HG03354 (cell line): ENCODE results near the gene TTC12.
"Not testable (repeated sequence)": the region's sequence is repeated elsewhere in the genome, so short reads cannot be mapped to it uniquely, and the experiment has no call there.

ENCODE experiments used
- ATAC-seq: cut with Tn5 transposase; IDR thresholded peaks from one replicate; pipeline ENCODE4 v1.9.1; 2021; ENCODE audit warnings: mild to moderate bottlenecking; ENCODE audit not compliant: unreplicated experiment, poor library complexity, severe bottlenecking

TTC12 gene

DNA sequence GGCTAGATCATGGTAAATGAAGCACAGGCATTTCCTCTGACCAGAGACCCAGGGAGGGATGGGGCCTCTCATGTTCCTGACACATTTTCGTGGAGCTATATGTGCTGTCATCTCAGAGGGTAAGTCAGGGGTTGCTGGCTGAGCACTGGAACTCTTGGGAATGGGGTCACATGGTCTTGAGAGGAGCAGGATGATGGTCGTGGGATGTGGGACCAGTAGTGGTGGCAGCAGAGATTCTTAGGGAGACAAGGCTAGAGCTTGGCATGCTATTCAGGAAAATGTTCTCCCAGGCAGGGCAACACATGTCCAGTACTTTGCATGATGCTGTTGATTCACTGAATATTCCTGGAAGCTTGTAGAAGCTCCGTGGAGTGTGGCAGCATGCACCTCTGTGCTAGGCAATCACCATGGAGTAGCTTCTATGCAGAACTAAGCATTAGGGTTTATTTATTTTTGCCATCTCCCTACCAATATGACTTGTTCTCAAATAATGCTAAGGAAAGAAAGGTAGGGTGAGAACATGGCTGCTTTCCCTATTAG is 31.4 kb upstream of the TTC12 start:
- ATAC-seq = no peak

DNA sequence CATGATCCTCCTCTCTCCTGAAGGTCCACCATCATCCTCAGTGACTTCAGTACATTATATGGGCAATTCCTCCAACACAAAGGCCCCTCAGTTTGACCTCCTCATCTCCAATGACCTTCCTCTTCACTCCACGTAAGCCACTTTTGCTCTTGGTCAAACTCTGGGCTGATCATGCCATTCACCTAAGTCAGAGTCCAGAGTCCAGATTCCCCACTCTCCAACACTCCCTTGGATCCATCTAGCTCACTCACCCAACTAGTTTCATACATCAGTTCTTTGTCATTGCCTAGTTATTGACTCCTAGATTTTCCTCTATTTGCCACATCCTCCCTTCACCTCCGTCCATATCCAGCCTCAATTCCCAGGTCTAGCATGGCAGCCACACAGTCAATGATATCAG is 30.5 kb upstream of the TTC12 start:
- no peak for ATAC-seq

DNA sequence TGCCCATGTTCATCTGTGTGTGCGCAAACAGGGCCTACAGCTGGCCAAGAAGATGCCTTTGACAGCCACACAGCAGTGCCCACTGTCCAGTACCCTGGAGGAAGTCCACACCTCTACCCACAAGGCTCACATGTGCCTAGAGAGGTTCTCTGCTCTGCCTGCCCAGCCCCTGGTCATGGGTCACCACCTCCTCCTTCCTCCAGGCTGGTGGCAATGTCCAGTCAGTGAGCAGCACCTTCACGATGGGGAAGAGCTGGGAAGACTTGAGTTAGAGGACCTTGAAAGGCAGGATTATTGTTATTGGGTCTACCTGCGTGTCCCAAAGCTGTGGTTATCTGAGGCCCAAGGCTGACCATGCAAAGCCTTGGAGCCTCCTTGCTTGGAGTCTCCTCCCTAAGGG is 28.4 kb upstream of the TTC12 start:
- no peak for ATAC-seq

DNA sequence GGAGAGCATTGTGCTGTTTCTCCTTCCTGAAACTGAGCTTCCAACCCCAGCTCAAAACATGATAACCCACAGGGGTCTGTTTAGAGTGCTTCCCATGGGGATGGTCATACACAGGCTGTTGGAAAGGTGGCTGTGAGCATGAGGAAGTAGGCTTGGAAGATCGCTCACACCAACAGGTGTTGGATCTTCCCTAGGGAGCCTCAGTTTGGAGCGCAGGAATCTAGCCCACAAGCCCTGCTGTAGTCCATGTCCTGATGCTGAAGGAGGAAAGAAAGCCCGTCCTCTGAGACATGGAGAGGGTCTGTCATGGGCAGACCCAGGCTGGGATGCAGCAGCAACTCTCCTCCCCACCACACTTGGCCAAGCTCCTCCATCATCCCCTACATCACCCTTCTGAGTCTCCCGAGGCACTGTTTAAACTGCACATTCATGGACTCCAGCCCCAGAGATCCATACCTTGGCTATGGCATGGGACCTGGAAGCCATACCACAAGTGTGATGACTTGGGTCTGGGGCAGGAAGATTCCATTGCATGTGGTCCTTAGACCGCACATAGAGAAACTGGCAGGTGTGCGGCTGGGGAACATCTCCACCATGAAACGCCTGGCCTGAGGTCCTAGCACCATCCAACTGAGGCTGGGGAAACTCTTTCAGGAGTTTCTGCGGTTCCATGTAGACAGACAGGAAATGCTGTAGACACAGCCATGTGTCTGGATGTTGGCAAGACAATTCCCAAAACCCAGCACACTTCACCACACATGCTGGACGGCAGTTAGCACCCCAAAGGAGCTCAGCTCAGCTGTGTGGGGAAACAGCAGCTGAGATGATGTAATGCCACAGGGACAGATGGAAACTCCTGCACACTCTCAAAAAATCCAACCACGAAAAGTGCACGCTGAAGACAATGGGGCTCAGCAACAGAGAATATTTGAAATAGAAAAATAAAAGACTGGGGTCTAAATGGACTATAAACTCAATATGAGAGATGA is 27.6 kb upstream of the TTC12 start:
- ATAC-seq = no peak

DNA sequence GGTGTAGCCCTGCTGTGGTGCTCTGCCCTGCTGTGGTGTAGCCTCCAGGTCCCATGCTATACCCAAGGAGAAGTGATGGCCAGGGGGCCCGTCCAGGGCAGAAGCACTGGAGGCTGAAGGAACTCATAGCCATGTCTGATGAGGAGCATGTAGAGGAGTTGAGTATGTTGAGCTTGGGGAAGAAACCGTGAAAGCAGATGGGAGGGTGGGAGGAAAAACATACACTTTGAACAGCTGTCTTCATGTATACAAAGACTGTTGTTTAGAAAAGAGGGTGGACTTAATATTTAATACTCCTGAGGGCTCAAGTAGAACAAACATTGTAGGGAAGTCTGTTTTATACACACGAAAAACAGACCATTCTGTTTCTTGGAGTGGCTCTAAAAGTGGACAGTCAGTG is 26.6 kb upstream of the TTC12 start:
- no peak for ATAC-seq

DNA sequence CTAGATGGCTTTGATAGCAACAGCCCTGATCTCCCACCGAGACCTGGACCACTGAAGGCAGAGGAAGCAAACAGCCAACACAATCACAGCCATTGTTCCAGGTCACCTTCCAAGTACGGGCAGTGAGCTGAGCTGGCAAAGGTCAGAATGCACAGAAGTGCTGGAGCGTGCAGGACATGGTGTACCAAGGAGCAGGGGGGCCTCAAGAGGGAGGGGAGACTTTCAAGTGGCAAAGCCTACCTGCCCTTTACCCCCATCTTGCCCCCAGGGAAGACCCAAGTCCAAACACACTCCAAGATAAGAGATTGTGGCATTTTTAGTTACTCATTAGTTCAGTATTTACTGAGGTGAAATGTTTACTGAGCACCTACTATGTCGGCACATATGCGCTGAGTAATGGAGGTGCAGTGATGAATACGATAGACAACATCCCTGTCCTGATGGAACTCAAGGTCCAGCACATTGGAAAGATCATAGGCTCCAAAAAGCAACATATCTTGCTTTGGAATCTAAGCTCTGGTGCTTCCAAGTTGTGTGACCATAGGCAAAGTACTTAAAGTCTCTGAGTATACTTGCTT is 26.0 kb upstream of the TTC12 start:
- ATAC-seq = no peak

DNA sequence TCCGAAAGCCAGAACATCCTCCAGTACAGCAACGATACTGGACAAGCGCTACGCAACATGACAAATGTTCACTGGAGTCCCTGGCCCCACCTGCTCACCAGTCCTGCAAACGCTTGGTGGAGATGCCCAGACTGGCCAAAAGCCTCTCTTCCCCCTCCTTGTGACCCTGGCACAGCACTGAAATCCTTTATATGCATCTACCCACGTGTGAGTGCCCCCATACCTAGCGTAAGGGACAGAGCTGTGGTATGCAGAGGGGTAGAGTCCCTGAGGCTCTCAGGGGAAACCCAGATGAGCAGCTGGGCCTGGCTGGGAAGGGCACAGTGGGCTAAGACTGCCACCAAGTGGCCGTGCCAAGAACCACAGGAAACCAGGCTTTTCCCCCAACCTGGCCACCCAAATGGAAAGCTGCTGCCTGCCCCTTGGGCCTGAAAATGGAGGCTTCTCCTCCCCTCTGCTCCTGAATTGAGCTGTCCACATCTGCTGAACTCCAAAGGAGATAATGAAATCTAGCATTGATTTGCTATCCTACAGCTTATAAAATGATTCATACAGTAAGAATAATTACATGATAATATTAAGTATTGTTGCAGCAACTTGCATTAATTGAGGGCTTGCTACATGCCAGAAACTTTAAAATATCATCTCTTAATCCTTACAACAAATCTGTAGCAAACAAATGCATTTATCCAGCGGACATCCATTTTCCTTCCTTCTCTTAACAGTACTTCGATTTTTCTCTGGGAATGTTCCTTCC is 24.8 kb upstream of the TTC12 start:
- peak; percentile 94 for ATAC-seq

DNA sequence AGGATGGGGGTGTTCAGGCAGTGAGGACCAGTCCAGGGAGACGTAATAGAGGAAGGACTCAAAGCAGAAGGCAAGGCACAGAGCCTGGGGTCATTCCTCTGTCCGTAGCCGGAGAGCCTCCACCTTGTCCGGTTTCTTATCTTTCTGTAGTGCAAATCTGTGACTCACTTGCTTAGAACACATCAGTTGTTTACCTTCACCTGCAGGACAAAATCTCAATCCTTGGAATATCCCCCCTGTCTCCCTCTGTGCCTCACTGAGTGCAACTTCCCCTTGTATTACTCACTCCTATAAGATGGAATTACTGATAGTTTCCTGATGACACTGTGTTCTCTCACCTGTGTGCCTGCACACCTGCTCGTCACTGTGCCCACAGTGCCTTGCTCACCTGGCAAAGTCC is 20.4 kb upstream of the TTC12 start:
- ATAC-seq = no peak

DNA sequence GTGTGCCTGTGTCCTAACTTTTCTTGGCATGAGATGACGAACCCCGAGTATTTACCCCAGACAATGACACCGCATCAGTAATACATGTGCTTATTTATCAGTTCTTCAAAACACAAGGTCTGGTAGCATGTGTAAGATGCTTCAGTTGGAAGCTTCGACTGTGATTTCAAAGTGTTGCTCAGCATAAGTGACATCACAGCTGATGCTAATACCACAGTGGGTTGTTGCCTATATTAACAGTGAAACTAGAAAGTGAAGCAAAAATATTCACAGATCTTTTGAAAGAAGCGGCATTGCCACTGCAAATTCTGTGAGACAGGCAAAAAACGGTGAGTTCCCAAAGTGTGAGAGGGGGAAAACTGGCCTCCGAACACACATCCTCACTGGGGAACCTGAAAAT is 18.4 kb upstream of the TTC12 start:
- ATAC-seq = no peak

DNA sequence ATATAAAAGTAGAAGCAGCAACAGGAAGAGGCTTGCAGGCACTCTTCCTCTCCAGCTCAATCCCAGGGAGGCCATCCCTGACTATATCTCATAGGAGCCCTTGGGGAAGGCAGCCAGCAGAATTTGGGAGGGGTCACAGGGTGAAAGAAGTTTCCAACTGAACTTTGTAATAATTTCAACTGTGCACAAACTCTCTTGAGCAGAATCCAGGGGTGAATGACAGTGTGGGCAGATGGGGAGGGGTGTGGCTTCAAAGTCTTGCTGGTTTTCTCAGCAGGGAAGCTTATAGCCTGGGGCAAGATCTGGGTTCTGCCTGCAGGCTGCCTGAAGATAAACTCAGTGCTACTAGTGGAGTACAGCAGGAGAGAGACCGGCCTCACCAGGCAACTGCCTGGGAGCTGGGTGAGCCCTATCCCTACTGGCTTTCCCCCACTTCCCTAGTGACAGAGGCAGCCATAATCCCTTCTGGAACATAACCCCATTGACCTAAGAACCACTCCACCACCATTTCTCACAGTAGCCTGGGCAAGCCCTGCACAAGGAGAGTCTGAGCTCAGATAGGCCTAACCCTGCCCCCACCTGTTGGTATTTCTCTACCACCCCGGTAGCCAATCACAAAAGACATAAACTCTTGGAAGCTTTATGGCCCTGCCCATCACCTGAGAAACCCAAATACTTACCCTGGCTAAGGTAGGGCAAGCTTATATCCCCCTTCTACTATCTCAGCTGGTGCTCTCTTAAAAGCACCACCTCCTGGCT is 17.8 kb upstream of the TTC12 start:
- no peak for ATAC-seq

DNA sequence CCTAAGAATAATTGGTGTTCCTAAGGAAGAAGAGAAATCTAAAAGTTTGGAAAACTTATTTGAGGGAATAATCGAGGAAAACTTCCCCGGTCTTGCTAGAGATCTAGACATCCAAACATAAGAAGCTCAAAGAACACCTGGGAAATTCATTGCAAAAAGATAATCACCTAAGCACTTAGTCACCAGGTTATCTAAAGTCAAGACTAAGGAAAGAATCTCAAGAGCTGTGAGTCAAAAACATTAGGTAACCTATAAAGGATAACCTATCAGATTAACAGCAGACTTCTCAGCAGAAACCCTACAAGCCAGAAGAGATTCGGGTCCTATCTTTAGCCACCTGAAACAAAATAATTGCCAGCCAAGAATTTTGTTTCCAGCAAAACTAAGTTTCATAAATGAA is 15.9 kb upstream of the TTC12 start:
- not testable (repeated sequence) for ATAC-seq

DNA sequence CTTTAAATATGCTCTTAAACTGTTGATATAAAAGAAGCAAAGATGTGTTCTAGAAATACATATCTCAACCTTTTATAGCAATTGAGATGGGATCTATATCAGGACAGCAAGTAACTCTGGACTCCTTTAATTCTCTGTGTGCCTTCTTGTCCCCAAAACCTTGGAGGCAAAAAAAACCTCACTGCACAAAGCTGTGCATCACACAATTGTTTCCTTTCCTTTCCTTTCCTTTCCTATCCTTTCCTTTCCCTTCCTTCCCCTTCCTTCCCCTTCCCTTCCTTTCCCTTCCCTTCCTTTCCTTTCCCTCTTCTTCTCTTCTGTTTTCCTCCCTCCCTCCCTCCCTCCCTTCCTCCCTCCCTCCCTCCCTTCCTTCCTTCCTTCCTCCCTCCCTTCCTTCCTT is 9.5 kb upstream of the TTC12 start:
- ATAC-seq = no peak

DNA sequence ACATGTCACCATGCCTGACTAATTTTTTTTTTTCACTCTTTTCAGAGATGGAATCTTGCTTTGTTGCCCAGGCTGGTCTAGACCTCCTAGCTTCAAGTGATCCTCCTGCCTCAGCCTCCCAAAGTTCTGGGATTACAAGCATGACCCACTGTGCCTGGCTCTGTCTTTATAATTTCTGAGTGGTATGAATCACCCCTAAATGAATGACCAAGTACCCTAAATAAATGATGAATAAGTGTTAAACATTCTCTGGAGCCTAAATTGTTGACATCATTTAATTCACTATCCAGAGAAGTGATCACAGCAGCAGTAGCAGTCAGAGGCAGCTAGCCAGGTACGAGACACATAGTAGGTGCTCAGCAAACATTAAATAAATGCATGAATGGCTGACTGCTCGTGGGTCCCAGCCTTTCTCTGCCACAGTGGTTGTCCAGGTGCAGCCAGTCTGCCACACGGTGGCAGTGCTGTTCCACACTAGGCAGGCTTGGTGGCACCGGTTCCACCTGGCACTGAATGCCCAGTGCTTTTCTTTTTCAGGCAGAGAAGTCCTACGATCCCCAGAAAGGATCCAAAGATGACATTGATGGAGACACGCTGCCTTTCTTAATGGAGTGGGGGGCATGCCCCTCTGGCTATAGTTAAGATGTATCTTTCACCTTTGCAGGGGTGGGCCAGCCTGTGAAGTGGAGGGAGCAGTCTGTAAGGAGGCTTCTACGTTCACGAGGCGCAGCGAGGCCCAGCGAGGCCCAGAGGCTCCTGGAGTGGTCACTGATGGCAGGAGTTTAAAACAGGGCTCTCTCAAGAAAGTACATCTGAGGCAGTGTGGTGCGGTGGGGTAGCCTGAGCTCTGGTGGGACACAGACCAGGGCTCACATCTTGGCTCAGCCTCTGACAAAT is 8.7 kb upstream of the TTC12 start:
- peak; percentile 85 for ATAC-seq

DNA sequence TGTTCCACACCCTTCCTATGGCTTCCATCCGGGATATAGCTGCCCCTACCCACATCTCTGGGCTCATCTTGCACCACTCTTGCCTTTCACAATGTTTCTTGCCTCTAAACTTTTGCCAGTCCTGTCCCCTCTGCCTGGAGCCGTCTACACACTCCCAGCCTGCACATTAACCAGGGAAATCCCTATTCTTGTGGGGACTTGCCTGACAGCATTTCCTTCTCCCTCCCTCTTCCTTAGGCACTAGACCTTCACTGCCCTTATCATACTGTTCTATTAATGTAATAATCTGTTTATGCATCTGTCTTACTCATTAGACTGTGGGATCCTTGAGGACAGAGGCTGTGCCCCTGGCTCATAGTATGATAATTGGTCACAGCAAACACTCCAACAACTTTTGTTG is 5.8 kb upstream of the TTC12 start:
- no peak for ATAC-seq

DNA sequence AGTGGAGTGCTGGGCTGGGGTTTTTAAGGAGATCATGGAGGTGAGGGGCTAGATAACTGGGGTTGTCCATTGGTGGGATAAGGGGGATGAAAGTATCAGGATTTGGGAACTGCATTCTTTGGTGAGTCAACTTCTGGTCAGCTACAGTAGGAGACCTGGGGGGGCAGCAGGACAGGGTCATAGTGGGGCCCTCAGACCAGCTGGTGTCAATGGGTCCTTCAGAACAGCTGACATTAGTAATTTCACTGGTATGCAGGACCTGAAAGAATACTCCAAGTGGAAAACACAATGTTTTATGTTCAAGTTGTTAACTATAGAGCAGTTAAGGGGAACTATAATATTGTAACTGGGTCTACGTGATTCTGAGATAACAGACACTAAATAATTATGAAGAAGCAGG is 2.8 kb upstream of the TTC12 start:
- ATAC-seq = no peak

DNA sequence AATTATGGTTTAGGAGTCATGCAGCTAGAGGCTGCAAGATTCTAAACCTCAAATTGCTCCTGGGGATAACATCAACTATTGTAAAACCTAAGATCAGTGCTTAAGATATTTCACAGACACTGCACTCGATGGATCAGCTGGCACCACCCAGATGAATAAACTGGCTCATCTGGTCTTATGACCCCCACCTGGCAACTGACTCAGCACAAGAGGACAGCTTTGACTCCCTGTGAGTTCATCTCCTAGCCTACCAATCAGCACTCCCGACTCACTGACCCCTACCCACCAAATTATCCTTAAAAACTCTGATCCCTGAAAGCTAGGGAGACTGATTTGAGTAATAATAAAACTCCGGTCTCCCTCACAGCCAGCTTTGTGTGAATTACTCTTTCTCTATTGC is 782 bp upstream of the TTC12 start:
- ATAC-seq = no peak

DNA sequence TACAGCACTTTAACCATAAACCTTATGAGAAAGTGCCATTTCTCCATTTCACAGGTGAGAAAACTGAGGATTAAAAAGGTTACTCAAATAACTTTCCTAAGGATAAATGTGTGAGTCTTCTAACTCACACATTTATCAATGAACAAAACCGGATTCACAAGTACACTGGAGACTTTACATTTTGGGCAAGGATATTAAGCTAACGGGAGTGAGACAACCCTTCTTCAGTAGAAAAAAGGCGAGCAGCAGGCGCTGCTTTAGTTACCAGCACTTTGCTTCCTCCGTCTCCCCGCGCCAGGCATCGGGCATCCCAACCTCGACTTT is 356 bp upstream of the TTC12 start:
- peak; percentile 0 for ATAC-seq

DNA sequence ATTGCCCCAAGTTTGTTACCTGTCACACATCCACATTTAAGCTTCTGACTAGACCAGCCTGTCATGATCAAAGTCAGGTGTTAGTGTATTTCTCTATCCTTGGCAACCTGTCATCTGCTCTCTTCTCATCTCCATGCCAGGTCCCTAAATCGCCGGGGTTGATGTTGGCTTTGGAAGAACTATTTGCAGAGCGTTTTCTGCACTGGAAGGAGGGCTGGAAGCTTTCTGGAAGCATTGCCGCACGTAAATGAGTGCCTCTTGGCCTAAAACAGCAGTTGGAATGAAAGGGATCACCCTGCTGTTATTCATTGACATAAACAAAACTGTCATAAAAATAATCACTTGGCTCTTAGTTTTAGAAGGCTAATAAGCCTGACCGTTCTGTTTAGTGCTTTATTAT is 1.4 kb downstream of the TTC12 start:
- no peak for ATAC-seq

DNA sequence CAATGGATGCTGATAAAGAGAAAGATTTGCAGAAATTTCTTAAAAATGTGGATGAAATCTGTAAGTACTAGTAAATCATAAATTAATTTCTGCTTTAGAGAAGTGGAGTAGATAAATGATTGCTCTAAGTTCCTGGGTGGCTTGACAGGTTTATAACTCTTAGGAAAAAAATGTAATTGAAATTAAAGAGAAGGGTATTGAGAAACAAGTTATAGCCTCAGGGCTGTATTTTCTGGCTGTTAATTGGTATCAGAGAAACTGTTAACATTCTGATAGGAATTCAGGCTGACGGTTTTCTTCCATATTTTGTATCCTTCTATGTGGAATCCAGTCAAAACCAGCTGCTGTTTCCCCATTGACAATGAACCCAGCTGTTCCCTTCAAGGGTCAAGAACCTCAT is 1.9 kb downstream of the TTC12 start:
- ATAC-seq = no peak
